GF-D8 (cell line): ENCODE measurements around the gene DCC.

Source experiments
- DNase-seq: peaks from one replicate; lab custom pipeline; 2025; lab: John Stamatoyannopoulos, UW

The DCC gene

DNA sequence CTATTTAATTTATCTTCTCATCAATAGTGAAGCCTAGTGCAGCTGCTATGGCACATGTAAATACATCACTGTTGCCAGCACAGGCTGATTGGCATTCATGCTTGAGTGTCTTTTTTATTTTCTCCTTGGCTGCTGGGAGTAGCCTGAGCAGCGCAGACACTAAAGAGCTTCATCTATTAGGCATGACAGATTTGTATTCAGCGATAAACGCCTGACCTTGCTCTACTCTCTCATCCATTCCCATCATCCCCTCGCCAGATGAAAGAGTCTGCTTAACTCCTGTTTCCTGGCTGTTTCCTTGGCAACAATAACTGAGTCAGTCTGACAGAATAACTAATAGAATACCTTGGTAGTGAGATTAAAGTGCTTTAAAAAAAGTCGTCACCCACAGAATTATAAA, 753.6 kb downstream of the DCC start:
- DNase-seq: no peak

GRCh38 chr18:53101536-53102105, 761.6 kb downstream of the DCC start:
- DNase-seq: no peak

- no peak for DNase-seq
Measured at GRCh38 chr18:53114441-53114840, 774.4 kb downstream of the DCC start.

GRCh38 chr18:53115876-53116585, 776.0 kb downstream of the DCC start:
- no peak for DNase-seq

DNA sequence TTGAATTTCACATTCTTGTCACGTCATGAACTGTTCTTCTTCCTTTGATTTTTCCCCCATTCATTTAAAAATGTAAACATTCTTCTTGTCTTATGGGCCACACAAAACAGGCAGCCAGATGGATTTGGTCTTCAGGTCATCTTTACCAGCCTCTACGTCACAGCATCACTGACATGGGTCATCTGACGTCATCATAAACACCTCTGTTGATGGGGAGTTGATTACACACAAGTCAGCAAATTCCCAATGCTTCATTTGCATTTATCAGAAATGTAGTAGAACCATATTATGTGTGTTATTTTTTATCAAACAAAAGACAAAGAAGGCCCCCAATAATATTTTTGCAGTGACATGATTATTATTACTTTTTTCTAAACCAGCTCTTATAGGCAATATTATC, 777.9 kb downstream of the DCC start:
- no peak for DNase-seq

GRCh38 chr18:53126210-53126609, 786.2 kb downstream of the DCC start:
- DNase-seq: no peak

DNA sequence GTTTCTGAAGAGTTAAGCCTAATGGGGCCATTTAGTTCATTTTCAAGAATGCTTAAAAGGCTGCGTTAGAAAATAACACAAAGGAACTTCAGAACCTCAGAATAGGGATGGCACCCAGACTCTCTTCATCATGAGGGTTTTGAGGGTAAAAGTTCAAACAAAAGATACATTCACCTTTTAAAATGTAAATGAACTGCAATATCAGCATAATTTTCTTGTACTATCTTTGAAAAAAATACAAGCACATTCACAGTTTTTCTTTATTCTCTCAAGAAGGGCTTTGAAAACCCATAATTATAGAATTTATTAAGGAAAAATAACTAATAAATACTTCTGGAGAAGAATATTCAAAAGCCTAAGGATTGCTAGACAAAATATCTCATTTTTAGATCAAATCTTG, 791.0 kb downstream of the DCC start:
- no peak for DNase-seq

- DNase-seq: no peak
Measured at GRCh38 chr18:53134711-53135110, 794.7 kb downstream of the DCC start.

- no peak for DNase-seq
Measured at GRCh38 chr18:53135654-53136053, 795.7 kb downstream of the DCC start.

DNA sequence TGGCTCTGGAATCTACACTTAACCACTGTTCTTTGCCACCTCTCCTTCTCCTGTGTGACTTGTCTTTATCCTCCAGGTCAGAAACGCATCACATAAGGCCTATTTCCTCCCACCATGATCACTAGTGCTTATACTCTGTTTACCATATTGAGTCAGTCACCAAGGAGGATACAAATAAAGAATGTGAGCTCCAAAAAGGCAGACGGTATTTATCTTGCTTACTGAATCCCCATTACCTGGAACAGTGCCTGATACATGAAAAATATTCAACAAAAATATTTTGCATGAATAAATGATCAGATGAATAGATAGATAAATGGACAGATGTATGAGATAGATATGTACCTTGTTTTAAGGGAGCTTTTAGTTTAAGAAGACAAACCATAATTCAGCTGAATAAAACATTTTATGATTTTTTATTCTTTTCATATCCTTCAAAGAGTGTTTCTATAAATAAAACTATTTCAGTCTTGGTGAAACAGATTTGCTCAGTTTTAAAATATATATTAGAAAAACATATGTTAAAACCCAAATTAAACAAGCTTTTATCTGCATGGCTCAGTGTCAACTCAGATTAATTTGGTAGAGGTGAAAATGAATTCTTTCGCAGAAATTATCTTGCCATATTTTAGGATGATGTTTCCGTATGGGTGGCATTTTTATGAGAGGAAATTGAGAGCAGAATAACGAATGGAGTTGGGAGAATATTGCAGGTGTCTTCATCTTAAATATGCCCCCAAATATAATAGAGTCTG, 799.9 kb downstream of the DCC start:
- no peak for DNase-seq

DNA sequence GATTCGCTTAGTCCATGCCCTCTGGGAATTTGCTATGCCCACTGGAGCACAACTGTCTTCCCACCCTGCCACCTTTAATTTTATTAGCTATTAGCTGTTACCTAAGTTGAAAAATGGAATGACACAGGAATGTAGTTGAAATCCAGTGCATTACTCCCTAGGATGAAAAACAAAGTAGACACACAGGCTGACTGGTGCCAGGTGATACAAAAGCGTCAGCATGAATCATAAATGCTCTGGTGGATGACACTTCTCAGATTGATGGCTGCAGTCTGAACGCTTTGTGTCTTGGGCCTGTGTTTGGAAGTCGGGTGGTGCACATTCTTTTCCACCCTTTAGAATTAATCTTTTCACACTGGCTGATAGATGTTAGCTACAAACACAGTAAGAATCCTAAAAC, 802.0 kb downstream of the DCC start:
- no peak for DNase-seq

DNA sequence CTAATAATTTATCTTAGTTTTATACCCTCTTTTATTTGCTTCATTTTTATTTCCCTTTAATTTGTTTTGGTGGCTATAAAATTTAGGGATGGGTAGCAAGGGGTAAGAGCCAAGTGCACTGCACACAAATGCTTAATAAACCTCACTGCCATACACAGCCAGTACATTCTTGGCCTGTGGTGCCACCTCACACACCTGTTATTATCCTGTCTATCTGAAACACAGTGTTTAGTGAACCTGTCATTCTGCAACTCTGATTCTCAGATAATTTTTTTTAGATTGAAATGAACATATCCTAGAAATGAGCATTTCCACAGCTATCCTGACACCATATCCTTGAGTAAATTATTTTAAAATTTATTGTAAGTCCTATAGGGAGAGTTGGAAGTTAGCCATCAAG, 807.5 kb downstream of the DCC start:
- no peak for DNase-seq

DNA sequence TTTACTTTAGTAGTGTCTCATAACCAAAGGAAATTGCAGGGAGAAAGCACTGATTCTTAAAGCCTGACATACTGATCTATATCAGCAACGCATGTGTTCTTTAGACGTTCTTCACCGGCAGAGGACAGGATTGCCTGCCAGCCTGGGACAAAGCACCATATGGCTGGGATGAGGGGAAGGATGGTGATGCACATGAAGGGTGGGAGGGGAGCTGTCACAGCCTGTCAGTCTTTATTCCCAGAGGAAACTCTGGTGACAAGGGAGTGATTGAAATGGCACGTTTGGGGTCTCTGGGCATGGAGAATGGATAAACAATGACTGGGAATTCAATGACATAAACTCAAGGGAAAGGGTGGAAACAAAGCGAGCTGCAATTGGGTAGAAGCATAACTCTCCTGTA, 808.1 kb downstream of the DCC start:
- no peak for DNase-seq

DNA sequence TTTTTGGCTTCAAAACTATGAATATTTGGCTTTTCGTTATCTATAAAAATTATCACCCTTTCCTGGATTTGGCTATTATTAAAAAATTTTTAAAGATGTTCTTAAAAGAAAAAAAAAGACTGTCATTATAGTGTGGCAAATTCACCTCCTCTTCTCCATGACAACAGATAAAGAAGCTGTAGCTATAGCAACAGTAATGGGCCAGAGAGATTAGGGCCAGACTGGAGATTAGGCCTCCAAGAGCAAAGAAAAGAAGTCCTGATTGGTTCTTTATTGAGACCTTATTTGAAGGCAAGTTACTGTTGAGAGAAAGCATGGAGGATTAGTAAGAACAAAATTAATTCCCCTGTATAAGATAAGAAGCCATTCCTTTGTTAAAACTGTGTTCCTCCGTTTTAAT, 812.5 kb downstream of the DCC start:
- no peak for DNase-seq

DNA sequence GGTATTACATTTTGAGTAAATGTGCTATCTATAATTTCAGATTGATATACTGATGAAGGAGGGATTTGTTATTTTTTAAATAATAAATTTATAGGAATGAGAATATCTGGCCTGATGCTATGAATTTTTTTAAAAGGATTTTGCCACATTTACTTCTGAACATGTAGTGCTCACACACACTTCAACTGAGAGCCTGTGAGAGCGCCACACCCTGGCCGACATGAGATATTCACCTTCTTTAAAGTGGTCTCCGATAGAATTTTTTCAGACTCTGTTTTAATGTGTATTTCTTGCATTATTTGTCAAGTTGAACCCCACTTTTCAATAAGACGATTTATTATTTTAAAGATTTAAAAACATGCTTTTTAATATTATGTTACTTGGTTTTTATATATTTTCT, 813.3 kb downstream of the DCC start:
- peak; percentile 4 for DNase-seq

DNA sequence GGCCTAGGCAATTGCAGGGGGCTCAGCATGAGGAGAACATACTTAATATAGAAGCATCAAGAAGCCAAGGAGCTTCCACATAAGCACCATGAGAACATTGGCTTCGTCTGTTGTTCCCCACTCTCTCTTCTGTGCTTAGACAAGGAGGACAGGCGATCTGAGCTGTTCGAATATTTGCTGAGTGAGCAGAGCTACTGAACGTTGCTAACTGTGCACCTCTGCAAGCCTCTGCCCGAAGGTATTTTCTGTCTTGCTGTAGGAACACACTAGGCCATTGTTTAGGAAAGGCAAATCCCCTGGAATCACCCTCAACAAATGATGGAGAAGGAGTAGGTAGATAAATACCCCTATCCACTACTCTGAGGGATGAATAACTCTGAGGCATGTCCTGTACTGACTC, 813.8 kb downstream of the DCC start:
- no peak for DNase-seq

GRCh38 chr18:53165770-53166169, 825.8 kb downstream of the DCC start:
- no peak for DNase-seq

- DNase-seq: no peak
Measured at GRCh38 chr18:53169346-53169745, 829.3 kb downstream of the DCC start.

GRCh38 chr18:53191634-53192033, 851.6 kb downstream of the DCC start:
- no peak for DNase-seq

- DNase-seq: no peak
Measured at GRCh38 chr18:53193870-53194269, 853.9 kb downstream of the DCC start.

GRCh38 chr18:53219853-53220252, 879.9 kb downstream of the DCC start:
- no peak for DNase-seq

GRCh38 chr18:53224128-53224778, 884.3 kb downstream of the DCC start:
- DNase-seq: no peak
